ENCODE results near the gene TMEM247. TPM values are rescaled to one million over a fixed set of nuclear protein-coding genes. Genes with fewer than 3 reads are reported as not detected.

The TMEM247 gene
- total and polyA plus RNA-seq, 2 donors (not counting 3 experiments of a cell fraction or from before 2014, with no cell fraction given): not detected

DNA sequence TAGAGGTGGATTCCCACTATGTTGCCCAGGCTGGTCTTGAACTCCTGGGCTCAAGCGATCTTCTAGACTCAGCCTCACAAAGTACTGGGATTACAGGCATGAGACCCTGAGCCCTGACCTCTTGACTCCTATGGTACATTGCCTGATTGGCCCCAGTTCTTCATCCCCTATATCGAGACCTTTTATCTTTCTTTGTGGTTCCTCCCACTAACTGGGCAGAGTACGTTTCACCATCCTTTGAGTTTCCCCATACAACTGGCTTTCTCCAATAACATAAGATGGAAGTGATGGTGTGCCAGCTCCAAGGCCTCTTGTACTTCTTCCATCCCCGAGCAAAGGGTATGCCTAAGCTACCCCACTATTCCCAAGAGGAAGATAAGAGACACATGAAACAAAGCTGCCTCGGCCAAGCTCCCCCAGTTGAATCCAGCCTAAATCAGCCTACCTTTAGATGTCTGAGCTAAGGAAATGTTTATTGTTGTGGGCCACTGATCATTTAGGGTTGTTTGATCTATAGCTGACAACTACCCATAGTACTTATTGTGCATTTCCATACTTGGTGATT is 8.3 kb upstream of the TMEM247 start:
- Histone ChIP-seq H2AFZ (ENCODE audit: low read depth, low read length) (no peak overlapping the region), H3K4me2 (ENCODE audit: insufficient read depth, low read length) (no peak overlapping the region), H3K9ac (replicated peaks; ENCODE audit: extremely low read depth, insufficient read depth, low read length) (no peak overlapping the region), H3K79me2 (ENCODE audit: control insufficient read depth, insufficient read depth, low read length) (no peaks in the 10 kb centered on the region), H3K27ac (ENCODE audit: insufficient read depth, low read depth, low read length) (no peak overlapping the region), H4K20me1 (replicated peaks; ENCODE audit: control insufficient read depth, extremely low read depth, insufficient read depth, low read length) (no peaks in the 10 kb centered on the region), H3K4me1 (ENCODE audit: control insufficient read depth, extremely low read depth, insufficient read depth, low read length) (no peaks in the 10 kb centered on the region), H3K9me3 (replicated peaks; ENCODE audit: control insufficient read depth, insufficient read depth, low read length) (no peaks in the 10 kb centered on the region), H3K9me1 (replicated peaks; ENCODE audit: control insufficient read depth, extremely low read depth, insufficient read depth, low read length) (no peaks in the 10 kb centered on the region), H3K36me3 (ENCODE audit: control insufficient read depth in 2 of 2, extremely low read depth in 1 of 2, insufficient read depth in 2 of 2, low read length in 2 of 2) (no peaks in the 10 kb centered on the region), H3K27me3 (ENCODE audit: control insufficient read depth in 2 of 2, insufficient read depth in 2 of 2, low read length in 2 of 2) (peaks cover 0 to 3% of the 10 kb centered on the region in 2 experiments), H3K4me3 (replicated peaks in 1 of 3; ENCODE audit: insufficient read depth in 1 of 3, low read depth in 1 of 3, low read length in 3 of 3) (no peak overlapping the region)
- FAIRE-seq: no peak
- dilution Hi-C loops (cut with MboI; ENCODE audit: extremely low pct_ligation_motif_present, low sequenced_read_pairs) (no loop called here), intact Hi-C loops (cut with micrococcal nuclease) (no loop called here)
- TF ChIP-seq POLR2AphosphoS5 (IDR thresholded peaks at IDR 0.05; ENCODE audit: insufficient read depth, low read depth, low read length) (no peak), JUN (IDR thresholded peaks at IDR 0.05; ENCODE audit: borderline replicate concordance, insufficient read depth, insufficient read length, low read depth) (no peak), FOS (IDR thresholded peaks at IDR 0.05; ENCODE audit: borderline replicate concordance, insufficient read depth, low read length) (no peak), MYC (IDR thresholded peaks at IDR 0.05; ENCODE audit: low read depth, low read length) (no peak), POLR2A (IDR thresholded peaks at IDR 0.05; ENCODE audit: low read depth, low read length) (no peak), EZH2 (IDR thresholded peaks at IDR 0.05; ENCODE audit: borderline replicate concordance, low read depth, low read length, severe bottlenecking) (no peak), GATA2 (IDR thresholded peaks at IDR 0.05; ENCODE audit: insufficient read depth, insufficient read length, low read depth, low read length) (no peak)
- TF ChIP-seq, protein P1, sequence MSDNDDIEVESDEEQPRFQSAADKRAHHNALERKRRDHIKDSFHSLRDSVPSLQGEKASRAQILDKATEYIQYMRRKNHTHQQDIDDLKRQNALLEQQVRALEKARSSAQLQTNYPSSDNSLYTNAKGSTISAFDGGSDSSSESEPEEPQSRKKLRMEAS (IDR thresholded peaks at IDR 0.05; ENCODE audit: insufficient read depth, insufficient read length): no peak
- TF ChIP-seq, protein P2, sequence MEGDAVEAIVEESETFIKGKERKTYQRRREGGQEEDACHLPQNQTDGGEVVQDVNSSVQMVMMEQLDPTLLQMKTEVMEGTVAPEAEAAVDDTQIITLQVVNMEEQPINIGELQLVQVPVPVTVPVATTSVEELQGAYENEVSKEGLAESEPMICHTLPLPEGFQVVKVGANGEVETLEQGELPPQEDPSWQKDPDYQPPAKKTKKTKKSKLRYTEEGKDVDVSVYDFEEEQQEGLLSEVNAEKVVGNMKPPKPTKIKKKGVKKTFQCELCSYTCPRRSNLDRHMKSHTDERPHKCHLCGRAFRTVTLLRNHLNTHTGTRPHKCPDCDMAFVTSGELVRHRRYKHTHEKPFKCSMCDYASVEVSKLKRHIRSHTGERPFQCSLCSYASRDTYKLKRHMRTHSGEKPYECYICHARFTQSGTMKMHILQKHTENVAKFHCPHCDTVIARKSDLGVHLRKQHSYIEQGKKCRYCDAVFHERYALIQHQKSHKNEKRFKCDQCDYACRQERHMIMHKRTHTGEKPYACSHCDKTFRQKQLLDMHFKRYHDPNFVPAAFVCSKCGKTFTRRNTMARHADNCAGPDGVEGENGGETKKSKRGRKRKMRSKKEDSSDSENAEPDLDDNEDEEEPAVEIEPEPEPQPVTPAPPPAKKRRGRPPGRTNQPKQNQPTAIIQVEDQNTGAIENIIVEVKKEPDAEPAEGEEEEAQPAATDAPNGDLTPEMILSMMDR (IDR thresholded peaks at IDR 0.05; ENCODE audit: extremely low read depth in 1 of 2, insufficient read depth in 1 of 2, low read depth in 1 of 2, low read length in 2 of 2): no peak
- POLR2A ChIA-PET: no interaction called here
- CTCF ChIA-PET: interaction anchor here (1.4 to 3.8 kb wide), 2 partner anchors 10 to 17 kb away, joined by 3 to 14 read pairs; no protein-coding TSS in a partner anchor
- BruUV-seq (replicated peaks): no TSS peak
- no peak for DNase-seq (ENCODE audit: low read depth, low spot score)
